ENCODE results near the gene ZNF446.
"Not testable (repeated sequence)": the region's sequence is repeated elsewhere in the genome, so short reads cannot be mapped to it uniquely, and the experiment has no call there.

The ZNF446 gene

GRCh38 chr19:58475714-58476497 is at the start of gene ZNF446:
ZNF446 (plus strand) TSS chr19:58476352; CDS start chr19:58477219, 867 bp downstream.
- peak; percentile 79 to 80 for DNase-seq (ENCODE audit: low read depth in 2 of 2)

GRCh38 chr19:58428617-58429016 is 47.5 kb upstream of the ZNF446 start:
- DNase-seq (ENCODE audit: low read depth in 2 of 2), result no peak

- DNase-seq (ENCODE audit: low read depth in 2 of 2), result no peak
Observed at GRCh38 chr19:58429745-58430144, 46.4 kb upstream of the ZNF446 start.

- DNase-seq (ENCODE audit: low read depth in 2 of 2), result no peak
Observed at GRCh38 chr19:58434217-58434616, 41.9 kb upstream of the ZNF446 start.

GRCh38 chr19:58439576-58440554 is 36.3 kb upstream of the ZNF446 start, which contains the start of gene ZNF132:
ZNF132 (minus strand) TSS chr19:58440153; CDS start chr19:58439821, 332 bp downstream.
- DNase-seq (ENCODE audit: low read depth in 2 of 2), result peak; percentile 78 to 87

GRCh38 chr19:58440556-58440955 is 35.6 kb upstream of the ZNF446 start:
- no peak for DNase-seq (ENCODE audit: low read depth in 2 of 2)

- DNase-seq (ENCODE audit: low read depth in 2 of 2), result not testable (repeated sequence)
Observed at GRCh38 chr19:58442986-58443385, 33.2 kb upstream of the ZNF446 start.

GRCh38 chr19:58448860-58449259 is 27.3 kb upstream of the ZNF446 start:
- not testable (repeated sequence) for DNase-seq (ENCODE audit: low read depth in 2 of 2)

- not testable (repeated sequence) for DNase-seq (ENCODE audit: low read depth in 2 of 2)
Observed at GRCh38 chr19:58449980-58450379, 26.2 kb upstream of the ZNF446 start.

- no peak for DNase-seq (ENCODE audit: low read depth in 2 of 2)
Observed at GRCh38 chr19:58450856-58451357, 25.2 kb upstream of the ZNF446 start.

GRCh38 chr19:58451358-58452101 is 24.6 kb upstream of the ZNF446 start, which contains the start of gene ZNF324B:
ZNF324B (plus strand) TSS chr19:58451622; CDS start chr19:58453702, 2,080 bp downstream.
- DNase-seq (ENCODE audit: low read depth in 2 of 2), result peak; percentile 89 to 91

- DNase-seq (ENCODE audit: low read depth in 2 of 2), result no peak
Observed at GRCh38 chr19:58453743-58454142, 22.4 kb upstream of the ZNF446 start.

- no peak for DNase-seq (ENCODE audit: low read depth in 2 of 2)
Observed at GRCh38 chr19:58455306-58455705, 20.8 kb upstream of the ZNF446 start.

- no peak for DNase-seq (ENCODE audit: low read depth in 2 of 2)
Observed at GRCh38 chr19:58456111-58456510, 20.0 kb upstream of the ZNF446 start.

- DNase-seq (ENCODE audit: low read depth in 2 of 2), result no peak
Observed at GRCh38 chr19:58460039-58460438, 16.1 kb upstream of the ZNF446 start.

GRCh38 chr19:58466089-58466759 is 9.9 kb upstream of the ZNF446 start:
- DNase-seq (ENCODE audit: low read depth in 2 of 2), result no peak

- peak; percentile 89 to 91 for DNase-seq (ENCODE audit: low read depth in 2 of 2)
Observed at GRCh38 chr19:58466760-58467589, 9.2 kb upstream of the ZNF446 start, which contains the start of gene ZNF324. ZNF324 (plus strand) TSS chr19:58467080; CDS start chr19:58469186, 2,106 bp downstream.

GRCh38 chr19:58468216-58468839 is 7.8 kb upstream of the ZNF446 start:
- DNase-seq (ENCODE audit: low read depth in 2 of 2), result no peak
